Measurements from ENCODE around the gene E2F2. TPM values are rescaled to one million over a fixed set of nuclear protein-coding genes. Genes with fewer than 3 reads are reported as not detected.

E2F2 gene
- polyA plus RNA-seq, 1 donor (not counting 4 experiments of a cell fraction or from before 2014, with no cell fraction given) = 0.05 TPM

GRCh38 chr1:23559136-23559984, 28.3 kb upstream of the E2F2 start, which contains the start of gene ID3:
ID3 (minus strand) TSS chr1:23559501; CDS start chr1:23559426, 75 bp downstream.
- FAIRE-seq (no peak), DNase-seq (ENCODE audit: low read depth, low spot score) (no peak)
- Histone ChIP-seq H3K36me3 (ENCODE audit: control insufficient read depth in 2 of 2, extremely low read depth in 1 of 2, insufficient read depth in 2 of 2, low read length in 2 of 2) (no peaks in the 10 kb centered on the region), H4K20me1 (ENCODE audit: control insufficient read depth, extremely low read depth, insufficient read depth, low read length) (no peaks in the 10 kb centered on the region), H3K27ac (ENCODE audit: control insufficient read depth, insufficient read depth, low read length) (peak within 1 kb of the TSS; percentile 78), H3K79me2 (ENCODE audit: control insufficient read depth, insufficient read depth, low read length) (peaks cover 7% of the 10 kb centered on the region), H3K4me2 (ENCODE audit: control insufficient read depth, extremely low read depth, insufficient read depth, low read depth, low read length) (peak within 1 kb of the TSS; percentile 94), H3K4me3 (ENCODE audit: control insufficient read depth in 2 of 3, extremely low read depth in 1 of 3, insufficient read depth in 2 of 3, low read depth in 1 of 3, low read length in 3 of 3) (peak within 1 kb of the TSS; percentile 54 to 92 (median 79)), H2AFZ (ENCODE audit: control insufficient read depth, low read length) (peak within 1 kb of the TSS; percentile 73), H3K9me1 (ENCODE audit: control insufficient read depth, extremely low read depth, insufficient read depth, low read length) (no peaks in the 10 kb centered on the region), H3K4me1 (ENCODE audit: control insufficient read depth, extremely low read depth, insufficient read depth, low read length) (peaks cover 51% of the 10 kb centered on the region), H3K9me3 (ENCODE audit: control insufficient read depth, low read depth, low read length) (no peaks in the 10 kb centered on the region), H3K27me3 (ENCODE audit: control insufficient read depth, extremely low read depth, insufficient read depth, low read length) (no peaks in the 10 kb centered on the region), H3K9ac (ENCODE audit: control insufficient read depth, extremely low read depth, insufficient read depth, low read length) (peak within 1 kb of the TSS; percentile 79)
- TF ChIP-seq EZH2 (IDR thresholded peaks at IDR 0.05; ENCODE audit: low read length) (no peak), CTCF (optimal IDR thresholded peaks at IDR 0.05 in 1 of 3, IDR thresholded peaks at IDR 0.05 in 1 of 3, conservative IDR thresholded peaks at IDR 0.05 in 1 of 3; ENCODE audit: extremely low read depth in 1 of 3, insufficient read depth in 2 of 3, low read length in 3 of 3) (no peak)
- dilution Hi-C loops (cut with MboI; ENCODE audit: extremely low pct_ligation_motif_present, low sequenced_read_pairs) = no loop called here

GRCh38 chr1:23558872-23559135, 27.8 kb upstream of the E2F2 start:
- H2AFZ ChIP-seq (ENCODE audit: control insufficient read depth, low read length) = no peak overlapping the region
- DNase-seq (ENCODE audit: low read depth, low spot score) = no peak
- H3K9me1 ChIP-seq (ENCODE audit: control insufficient read depth, extremely low read depth, insufficient read depth, low read length) = no peaks in the 10 kb centered on the region
- dilution Hi-C loops (cut with MboI; ENCODE audit: extremely low pct_ligation_motif_present, low sequenced_read_pairs) = no loop called here
- peaks cover 7% of the 10 kb centered on the region for H3K79me2 ChIP-seq (ENCODE audit: control insufficient read depth, insufficient read depth, low read length)
- H3K4me2 ChIP-seq (ENCODE audit: control insufficient read depth, extremely low read depth, insufficient read depth, low read depth, low read length) = peak overlapping the region; percentile 94
- FAIRE-seq = no peak
- peak overlapping the region; percentile 79 for H3K9ac ChIP-seq (ENCODE audit: control insufficient read depth, extremely low read depth, insufficient read depth, low read length)
- H3K4me3 ChIP-seq (ENCODE audit: control insufficient read depth in 2 of 3, extremely low read depth in 1 of 3, insufficient read depth in 2 of 3, low read depth in 1 of 3, low read length in 3 of 3) = peak overlapping the region; percentile 54 to 92 (median 79)
- H3K27me3 ChIP-seq (ENCODE audit: control insufficient read depth, extremely low read depth, insufficient read depth, low read length) = no peaks in the 10 kb centered on the region
- no peaks in the 10 kb centered on the region for H4K20me1 ChIP-seq (ENCODE audit: control insufficient read depth, extremely low read depth, insufficient read depth, low read length)
- H3K4me1 ChIP-seq (ENCODE audit: control insufficient read depth, extremely low read depth, insufficient read depth, low read length) = peaks cover 56% of the 10 kb centered on the region
- H3K9me3 ChIP-seq (ENCODE audit: control insufficient read depth, low read depth, low read length) = no peaks in the 10 kb centered on the region
- peak overlapping the region; percentile 78 for H3K27ac ChIP-seq (ENCODE audit: control insufficient read depth, insufficient read depth, low read length)
- TF ChIP-seq EZH2 (IDR thresholded peaks at IDR 0.05; ENCODE audit: low read length) (no peak), CTCF (optimal IDR thresholded peaks at IDR 0.05 in 1 of 3, IDR thresholded peaks at IDR 0.05 in 1 of 3, conservative IDR thresholded peaks at IDR 0.05 in 1 of 3; ENCODE audit: extremely low read depth in 1 of 3, insufficient read depth in 2 of 3, low read length in 3 of 3) (no peak)
- H3K36me3 ChIP-seq (ENCODE audit: control insufficient read depth in 2 of 2, extremely low read depth in 1 of 2, insufficient read depth in 2 of 2, low read length in 2 of 2) = no peaks in the 10 kb centered on the region

Data from keratinocyte (primary cell).